ENCODE measurements around the gene XG.
"Not testable (repeated sequence)": the region's sequence is repeated elsewhere in the genome, so short reads cannot be mapped to it uniquely, and the experiment has no call there.

XG gene

GRCh38 chrX:2756548-2756947 is 4.7 kb downstream of the XG start:
- Mint-ChIP-seq H3K27ac (no peak overlapping the region), H3K9me3 (peaks cover 2% of the 10 kb centered on the region), H3K4me3 (no peak overlapping the region), H3K36me3 (ENCODE audit: low read depth) (no peaks in the 10 kb centered on the region), H3K27me3 (ENCODE audit: low read depth) (peaks cover 3% of the 10 kb centered on the region), H3K4me1 (no peaks in the 10 kb centered on the region)
- no peak for TF ChIP-seq CTCF (IDR thresholded peaks at IDR 0.05; ENCODE audit: unreplicated experiment in 3 of 3)

- TF ChIP-seq CTCF (IDR thresholded peaks at IDR 0.05; ENCODE audit: unreplicated experiment in 3 of 3): no peak
- peaks cover 3% of the 10 kb centered on the region for H3K27me3 Mint-ChIP-seq (ENCODE audit: low read depth)
- peaks cover 2% of the 10 kb centered on the region for H3K9me3 Mint-ChIP-seq
- H3K4me1 Mint-ChIP-seq: peaks cover 8% of the 10 kb centered on the region
- no peak overlapping the region for H3K27ac Mint-ChIP-seq
- H3K4me3 Mint-ChIP-seq: no peak overlapping the region
- no peaks in the 10 kb centered on the region for H3K36me3 Mint-ChIP-seq (ENCODE audit: low read depth)
Observed at GRCh38 chrX:2761246-2761645, 9.4 kb downstream of the XG start.

- not testable (repeated sequence) for H3K27me3 Mint-ChIP-seq (ENCODE audit: low read depth); H3K9me3 Mint-ChIP-seq; H3K36me3 Mint-ChIP-seq (ENCODE audit: low read depth); H3K4me3 Mint-ChIP-seq; H3K27ac Mint-ChIP-seq
- H3K4me1 Mint-ChIP-seq: peaks cover 17% of the 10 kb centered on the region
Observed at GRCh38 chrX:2762671-2763070, 10.8 kb downstream of the XG start.

GRCh38 chrX:2764766-2765548 is 13.1 kb downstream of the XG start:
- H3K4me1 Mint-ChIP-seq: peaks cover 27% of the 10 kb centered on the region
- H3K27ac Mint-ChIP-seq; H3K36me3 Mint-ChIP-seq (ENCODE audit: low read depth); H3K9me3 Mint-ChIP-seq; H3K4me3 Mint-ChIP-seq; H3K27me3 Mint-ChIP-seq (ENCODE audit: low read depth): not testable (repeated sequence)

GRCh38 chrX:2765549-2765830 is 13.7 kb downstream of the XG start:
- H3K36me3 Mint-ChIP-seq (ENCODE audit: low read depth): no peaks in the 10 kb centered on the region
- H3K27ac Mint-ChIP-seq: no peak overlapping the region
- H3K4me1 Mint-ChIP-seq: peaks cover 27% of the 10 kb centered on the region
- H3K27me3 Mint-ChIP-seq (ENCODE audit: low read depth): no peaks in the 10 kb centered on the region
- no peak overlapping the region for H3K4me3 Mint-ChIP-seq
- no peak for TF ChIP-seq CTCF (IDR thresholded peaks at IDR 0.05; ENCODE audit: unreplicated experiment in 3 of 3)
- no peaks in the 10 kb centered on the region for H3K9me3 Mint-ChIP-seq

- TF ChIP-seq CTCF (IDR thresholded peaks at IDR 0.05; ENCODE audit: unreplicated experiment in 3 of 3): no peak
- H3K27me3 Mint-ChIP-seq (ENCODE audit: low read depth): peaks cover 3% of the 10 kb centered on the region
- no peak overlapping the region for H3K4me3 Mint-ChIP-seq
- H3K36me3 Mint-ChIP-seq (ENCODE audit: low read depth): no peaks in the 10 kb centered on the region
- H3K9me3 Mint-ChIP-seq: no peaks in the 10 kb centered on the region
- peaks cover 27% of the 10 kb centered on the region for H3K4me1 Mint-ChIP-seq
- H3K27ac Mint-ChIP-seq: no peak overlapping the region
Observed at GRCh38 chrX:2766906-2767305, 15.1 kb downstream of the XG start.

DNA sequence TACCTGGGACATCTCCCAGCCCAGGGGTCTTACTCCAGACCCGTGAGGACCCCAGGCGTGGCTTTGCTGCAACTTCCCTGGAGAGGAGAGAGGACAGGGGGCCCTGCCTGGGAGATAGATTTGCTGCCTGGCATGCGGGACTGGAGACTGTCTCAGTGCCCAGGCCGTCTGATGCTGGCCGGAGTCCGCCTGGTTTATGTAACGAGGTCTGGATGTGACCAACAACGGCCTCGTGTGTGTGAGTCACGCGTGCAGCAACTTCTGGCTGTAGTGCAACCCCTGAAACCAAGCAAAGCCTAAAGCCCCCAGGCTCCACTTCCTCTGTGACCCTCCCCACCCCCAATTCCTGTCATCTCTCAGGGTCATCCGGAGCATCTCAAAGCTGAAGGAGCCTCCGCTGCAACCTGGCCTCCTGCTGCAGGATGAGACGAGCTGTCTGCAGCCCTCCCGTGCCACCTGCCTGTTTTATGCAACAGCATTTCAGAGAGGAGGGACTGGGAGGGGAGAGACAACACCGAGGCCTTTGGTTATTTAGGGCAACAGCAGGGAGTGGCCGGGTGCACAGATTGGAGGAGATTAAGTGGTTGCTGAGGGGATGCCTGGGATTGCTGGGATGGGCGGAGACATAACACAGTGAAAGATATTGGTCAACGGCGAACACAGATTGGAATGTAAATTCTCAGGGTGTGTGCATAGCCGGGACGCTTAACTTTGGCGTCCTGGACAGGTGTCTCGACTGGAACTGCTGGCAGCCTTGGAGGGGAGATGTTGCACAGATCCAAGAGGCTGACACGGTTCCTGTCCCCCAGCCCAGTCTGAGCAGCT is 16.0 kb downstream of the XG start:
- no peaks in the 10 kb centered on the region for H3K36me3 Mint-ChIP-seq (ENCODE audit: low read depth)
- H3K27ac Mint-ChIP-seq: no peak overlapping the region
- H3K9me3 Mint-ChIP-seq: peaks cover 3% of the 10 kb centered on the region
- H3K27me3 Mint-ChIP-seq (ENCODE audit: low read depth): peaks cover 11% of the 10 kb centered on the region
- TF ChIP-seq CTCF (IDR thresholded peaks at IDR 0.05; ENCODE audit: unreplicated experiment in 3 of 3): no peak
- H3K4me3 Mint-ChIP-seq: no peak overlapping the region
- peaks cover 27% of the 10 kb centered on the region for H3K4me1 Mint-ChIP-seq
